Activated CD4-positive, alpha-beta memory T cell treated with anti-CD3 and anti-CD28 coated beads for 36 hours (primary cell): ENCODE measurements around the gene FGF18. TPM values are rescaled to one million over a fixed set of nuclear protein-coding genes. Genes with fewer than 3 reads are reported as not detected.
"Not testable (repeated sequence)": the region's sequence is repeated elsewhere in the genome, so short reads cannot be mapped to it uniquely, and the experiment has no call there.

Experiments used
- CTCF ChIA-PET: fragments of 350-600 bp; sonication (Branson Sonifier 250); formaldehyde crosslinking; loops from one replicate; lab custom pipeline; 2021; ENCODE audit warnings: antibody characterized with exemption, inconsistent platforms; lab: Charles Lee
- POLR2A ChIA-PET: fragments of 350-600 bp; sonication (Branson Sonifier 250); formaldehyde crosslinking; loops from one replicate; lab custom pipeline; 2021; ENCODE audit warnings: antibody characterized with exemption; lab: Charles Lee
- DNase-seq: peaks from one replicate; pipeline ENCODE4 v3.0.0-alpha.2; 2020
- H3K27ac Mint-ChIP-seq: one replicate; pipeline ENCODE4 v1.8.0; 2021; ENCODE audit warnings: mixed read lengths
- H3K27me3 Mint-ChIP-seq: one replicate; pipeline ENCODE4 v1.8.0; 2021; ENCODE audit warnings: mixed read lengths
- H3K36me3 Mint-ChIP-seq: one replicate; pipeline ENCODE4 v1.8.0; 2021; ENCODE audit warnings: mixed read lengths
- H3K4me1 Mint-ChIP-seq: one replicate; pipeline ENCODE4 v1.8.0; 2021; ENCODE audit warnings: low read depth, mixed read lengths
- H3K4me3 Mint-ChIP-seq: one replicate; pipeline ENCODE4 v1.8.0; 2021; ENCODE audit warnings: mild to moderate bottlenecking, mixed read lengths
- H3K9me3 Mint-ChIP-seq: one replicate; pipeline ENCODE4 v1.8.0; 2021; ENCODE audit warnings: mixed read lengths
- intact Hi-C: fragments of 100-400 bp; cut with micrococcal nuclease; formaldehyde crosslinking; loops from one replicate; pipeline ENCODE4 v1.15.1; 2023
- total RNA-seq, 2 experiments: library from RNA; stranded (reverse); gene quantifications; one replicate each; pipeline ENCODE4 v1.2.3, GENCODE V29; 2021

FGF18 gene
- total RNA-seq, 2 experiments from 2014 or later: 0.10 TPM; not detected in 1

DNA sequence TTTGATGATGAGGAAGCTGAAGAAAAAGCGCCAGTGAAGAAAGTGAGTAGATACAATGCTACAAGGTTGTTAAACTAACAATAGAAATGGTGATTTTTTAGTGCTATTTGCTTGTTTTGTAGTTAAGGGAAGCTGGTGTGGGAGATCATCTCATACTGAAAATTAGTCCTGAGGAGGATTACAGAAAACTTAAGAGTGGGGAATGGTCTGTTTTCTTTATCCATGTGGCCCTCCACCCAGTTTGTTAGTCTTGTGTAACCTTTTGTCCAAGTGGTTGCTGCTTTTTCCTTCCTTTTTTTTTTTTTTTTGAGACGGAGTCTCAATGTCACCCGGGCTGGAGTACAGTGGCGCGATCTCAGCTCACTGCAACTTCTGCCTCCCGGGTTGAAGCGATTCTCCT is 19.3 kb upstream of the FGF18 start:
- intact Hi-C loops: no loop called here
- Mint-ChIP-seq H3K9me3 (no peaks in the 10 kb centered on the region), H3K4me1 (peaks cover 51% of the 10 kb centered on the region), H3K36me3 (peaks cover 56% of the 10 kb centered on the region), H3K4me3 (no peak overlapping the region), H3K27ac (peak overlapping the region; percentile 38), H3K27me3 (no peaks in the 10 kb centered on the region)
- no peak for DNase-seq
- ChIA-PET POLR2A (interaction anchor here (1.0 to 1.5 kb wide), 2 partner anchors 12 kb away, joined by 3 to 7 read pairs; partner anchors contain the start of gene NPM1), CTCF (no interaction called here)

DNA sequence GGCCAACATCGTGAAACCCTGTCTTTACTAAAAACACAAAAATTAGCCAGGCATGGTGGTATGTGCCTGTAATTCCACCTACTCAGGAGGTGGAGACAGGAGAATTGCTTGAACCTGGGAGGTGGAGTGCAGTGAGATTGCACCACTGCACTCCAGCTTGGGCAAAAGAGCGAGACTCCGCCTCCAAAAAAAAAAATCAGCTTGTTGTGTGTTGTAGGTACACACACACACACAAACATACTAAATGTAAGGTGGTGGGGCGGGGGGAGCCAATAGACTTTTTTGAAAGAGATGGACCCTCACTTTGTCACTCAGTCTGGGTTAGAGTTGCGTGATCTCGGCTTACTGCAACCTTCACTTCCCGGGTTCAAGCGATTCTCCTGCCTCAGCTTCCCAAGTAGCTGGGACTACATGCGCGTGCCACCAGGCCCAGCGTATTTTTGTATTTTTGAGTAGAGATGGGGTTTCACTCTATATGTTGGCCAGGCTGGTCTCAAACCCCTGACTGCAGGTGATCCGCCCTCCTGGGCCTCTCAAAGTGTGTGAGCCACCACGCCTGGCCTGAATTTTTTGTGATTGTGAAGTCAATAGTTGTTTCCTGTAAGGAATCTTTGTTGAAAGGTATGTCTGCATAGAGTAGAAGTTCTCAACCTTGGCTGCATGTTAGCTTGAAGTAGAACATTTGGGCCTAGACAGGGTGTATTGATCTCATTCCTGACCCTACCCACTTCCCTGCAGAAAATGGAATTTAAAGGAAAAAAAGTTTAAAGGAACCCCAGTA is 18.1 kb upstream of the FGF18 start:
- ChIA-PET POLR2A (interaction anchor here (0.6 to 1.5 kb wide), 5 partner anchors 8 to 491 kb away, joined by 3 to 7 read pairs (median 4); partner anchors contain the start of gene NPM1), CTCF (interaction anchor here (0.7 kb wide), 1 partner anchor 9 kb away, joined by 3 read pairs; no protein-coding TSS in a partner anchor)
- Mint-ChIP-seq H3K36me3 (peaks cover 57% of the 10 kb centered on the region), H3K9me3 (no peaks in the 10 kb centered on the region), H3K27me3 (no peaks in the 10 kb centered on the region), H3K4me3 (no peak overlapping the region), H3K4me1 (peaks cover 55% of the 10 kb centered on the region), H3K27ac (no peak overlapping the region)
- intact Hi-C loops: no loop called here
- no peak for DNase-seq

DNA sequence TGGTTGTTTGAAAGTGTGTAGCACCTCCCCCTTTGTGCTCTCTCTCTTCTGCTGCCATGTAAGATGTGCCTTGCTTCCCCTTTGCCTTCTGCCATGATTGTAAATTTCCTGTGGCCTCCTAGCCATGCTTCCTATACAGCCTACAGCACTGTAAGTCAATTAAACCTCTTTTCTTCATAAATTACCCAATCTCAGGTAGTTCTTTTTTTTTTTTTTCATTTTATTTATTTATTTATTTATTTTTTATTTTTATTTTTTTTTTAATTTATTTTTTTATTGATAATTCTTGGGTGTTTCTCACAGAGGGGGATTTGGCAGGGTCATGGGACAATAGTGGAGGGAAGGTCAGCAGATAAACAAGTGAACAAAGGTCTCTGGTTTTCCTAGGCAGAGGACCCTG is 16.7 kb upstream of the FGF18 start:
- H3K27ac Mint-ChIP-seq, POLR2A ChIA-PET, DNase-seq, H3K4me3 Mint-ChIP-seq, H3K9me3 Mint-ChIP-seq, CTCF ChIA-PET, H3K27me3 Mint-ChIP-seq, intact Hi-C loops: not testable (repeated sequence)
- Mint-ChIP-seq H3K4me1 (peaks cover 55% of the 10 kb centered on the region), H3K36me3 (peaks cover 60% of the 10 kb centered on the region)

DNA sequence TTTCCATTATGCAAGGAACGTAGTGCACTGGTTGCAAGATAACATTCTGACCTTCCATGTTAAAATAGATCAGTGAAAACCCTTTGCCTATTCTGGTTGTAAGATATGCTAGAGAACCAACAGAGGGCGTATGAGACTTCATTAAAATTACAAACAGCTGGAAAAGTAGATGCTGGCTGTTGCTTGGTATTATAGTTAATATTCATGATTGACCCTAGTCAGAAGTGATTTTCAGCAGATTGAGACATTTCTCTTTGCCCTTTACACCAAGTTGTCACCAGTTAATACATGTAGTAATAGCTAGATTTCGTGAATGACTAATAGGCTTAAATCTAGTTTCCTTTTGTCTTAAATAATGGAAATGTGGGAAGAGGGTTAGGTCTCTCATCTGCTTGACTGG is 13.8 kb upstream of the FGF18 start:
- H3K9me3 Mint-ChIP-seq: no peaks in the 10 kb centered on the region
- H3K4me1 Mint-ChIP-seq: peaks cover 47% of the 10 kb centered on the region
- no peak overlapping the region for H3K4me3 Mint-ChIP-seq
- H3K36me3 Mint-ChIP-seq: peaks cover 61% of the 10 kb centered on the region
- peak overlapping the region; percentile 51 for H3K27ac Mint-ChIP-seq
- CTCF ChIA-PET: interaction anchor here (0.7 to 1.3 kb wide), 3 partner anchors 8 to 12 kb away, joined by 3 read pairs; no protein-coding TSS in a partner anchor
- H3K27me3 Mint-ChIP-seq: no peaks in the 10 kb centered on the region
- DNase-seq: no peak
- intact Hi-C loops: no loop called here
- POLR2A ChIA-PET: interaction anchor here (1.5 kb wide), 1 partner anchor 13 kb away, joined by 5 read pairs; no protein-coding TSS in a partner anchor

DNA sequence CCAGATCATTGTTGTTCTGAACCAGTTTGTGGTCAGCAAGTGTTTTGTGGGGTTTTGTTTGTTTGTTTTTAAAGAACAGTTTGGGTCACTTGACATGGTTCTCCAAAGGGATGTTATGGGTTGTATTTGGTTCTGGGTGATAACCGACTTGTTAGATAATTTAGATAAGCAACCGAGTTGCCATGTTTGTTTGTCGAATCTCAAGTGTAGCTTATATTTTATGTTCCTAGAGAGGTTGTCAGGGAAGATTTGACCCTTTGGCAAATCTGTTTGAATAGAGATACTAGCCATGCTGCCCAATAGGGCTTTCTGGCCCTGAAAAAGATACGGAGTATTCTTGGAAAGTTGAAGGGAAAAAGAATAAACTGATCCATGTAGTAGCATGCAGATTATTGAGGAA is 12.2 kb upstream of the FGF18 start:
- DNase-seq: no peak
- ChIA-PET POLR2A (no interaction called here), CTCF (no interaction called here)
- no peaks in the 10 kb centered on the region for H3K27me3 Mint-ChIP-seq
- intact Hi-C loops: no loop called here
- H3K36me3 Mint-ChIP-seq: peaks cover 61% of the 10 kb centered on the region
- peaks cover 44% of the 10 kb centered on the region for H3K4me1 Mint-ChIP-seq
- H3K27ac Mint-ChIP-seq: no peak overlapping the region
- no peaks in the 10 kb centered on the region for H3K9me3 Mint-ChIP-seq
- no peak overlapping the region for H3K4me3 Mint-ChIP-seq

DNA sequence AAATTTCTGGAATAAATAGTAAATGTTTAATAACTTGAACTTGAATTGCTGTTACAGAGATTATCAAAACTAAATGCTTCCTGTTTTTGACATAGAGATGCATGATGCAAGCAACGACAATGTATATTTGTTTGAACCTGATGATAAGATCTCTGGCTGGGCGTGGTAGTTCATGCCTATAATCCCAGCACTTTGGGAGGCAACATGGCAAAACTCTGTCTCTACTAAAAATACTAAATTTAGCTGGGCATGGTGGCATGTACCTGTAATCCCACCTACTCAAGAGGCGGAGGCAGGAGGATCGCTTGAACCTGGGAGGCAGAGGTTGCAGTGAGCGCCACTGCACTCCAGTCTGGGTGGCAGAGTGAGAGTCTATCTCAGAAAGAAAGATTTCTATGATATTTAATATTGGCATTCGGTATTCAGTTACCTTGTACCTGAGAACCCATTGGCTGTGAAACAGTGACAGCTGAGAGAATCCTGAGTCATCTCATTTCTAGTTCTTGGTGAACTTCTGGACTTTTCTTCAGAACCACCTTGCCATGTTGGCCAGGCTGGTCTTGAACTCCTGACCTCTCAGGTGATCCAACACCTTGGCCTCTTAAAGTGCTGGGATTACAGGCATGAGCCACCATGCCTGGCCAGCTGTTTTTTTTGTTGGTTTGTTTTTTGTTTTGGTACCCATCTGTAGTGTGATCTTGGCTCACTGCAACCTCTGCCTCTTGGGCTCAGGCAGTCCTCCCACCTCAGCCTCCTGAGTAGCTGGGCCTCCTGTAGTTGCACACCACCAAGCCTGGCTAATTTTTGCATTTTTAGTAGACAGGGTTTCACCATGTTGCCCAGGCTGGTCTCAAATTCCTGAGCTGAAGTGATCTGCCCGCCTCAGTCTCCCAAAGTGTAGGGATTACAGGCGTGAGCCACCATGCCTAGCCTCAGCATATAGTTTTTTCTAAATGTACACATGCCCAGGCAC is 10.0 kb upstream of the FGF18 start:
- DNase-seq: no peak
- peak overlapping the region; percentile 44 for H3K27ac Mint-ChIP-seq
- intact Hi-C loops: loop anchor here (10.0 kb wide), 2 partner anchors 195 to 635 kb away; no protein-coding TSS in a partner anchor
- H3K27me3 Mint-ChIP-seq: no peaks in the 10 kb centered on the region
- peaks cover 70% of the 10 kb centered on the region for H3K36me3 Mint-ChIP-seq
- CTCF ChIA-PET: no interaction called here
- H3K4me1 Mint-ChIP-seq: peaks cover 44% of the 10 kb centered on the region
- H3K9me3 Mint-ChIP-seq: no peaks in the 10 kb centered on the region
- POLR2A ChIA-PET: interaction anchor here (0.6 to 1.5 kb wide), 2 partner anchors 11 to 17 kb away, joined by 3 read pairs; no protein-coding TSS in a partner anchor
- no peak overlapping the region for H3K4me3 Mint-ChIP-seq

DNA sequence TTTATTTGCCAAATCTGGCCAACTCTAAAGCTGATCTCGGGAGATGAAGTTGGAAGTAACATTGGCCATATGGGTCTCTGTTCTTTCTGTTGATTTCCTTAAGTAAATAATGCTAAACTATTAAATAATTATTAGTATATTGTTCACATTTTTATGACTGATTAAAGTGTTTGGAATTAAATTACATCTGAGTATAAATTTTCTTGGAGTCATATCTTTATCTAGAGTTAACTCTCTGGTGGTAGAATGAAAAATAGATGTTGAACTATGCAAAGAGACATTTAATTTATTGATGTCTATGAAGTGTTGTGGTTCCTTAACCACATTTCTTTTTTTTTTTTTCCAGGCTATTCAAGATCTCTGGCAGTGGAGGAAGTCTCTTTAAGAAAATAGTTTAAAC is 9.3 kb upstream of the FGF18 start:
- CTCF ChIA-PET: no interaction called here
- H3K4me3 Mint-ChIP-seq: no peak overlapping the region
- no peaks in the 10 kb centered on the region for H3K9me3 Mint-ChIP-seq
- intact Hi-C loops: loop anchor here (10.0 kb wide), 2 partner anchors 195 to 635 kb away; no protein-coding TSS in a partner anchor
- peaks cover 44% of the 10 kb centered on the region for H3K4me1 Mint-ChIP-seq
- no peak overlapping the region for H3K27ac Mint-ChIP-seq
- H3K27me3 Mint-ChIP-seq: no peaks in the 10 kb centered on the region
- no peak for DNase-seq
- POLR2A ChIA-PET: interaction anchor here (1.5 kb wide), 1 partner anchor 11 kb away, joined by 3 read pairs; no protein-coding TSS in a partner anchor
- peaks cover 68% of the 10 kb centered on the region for H3K36me3 Mint-ChIP-seq

DNA sequence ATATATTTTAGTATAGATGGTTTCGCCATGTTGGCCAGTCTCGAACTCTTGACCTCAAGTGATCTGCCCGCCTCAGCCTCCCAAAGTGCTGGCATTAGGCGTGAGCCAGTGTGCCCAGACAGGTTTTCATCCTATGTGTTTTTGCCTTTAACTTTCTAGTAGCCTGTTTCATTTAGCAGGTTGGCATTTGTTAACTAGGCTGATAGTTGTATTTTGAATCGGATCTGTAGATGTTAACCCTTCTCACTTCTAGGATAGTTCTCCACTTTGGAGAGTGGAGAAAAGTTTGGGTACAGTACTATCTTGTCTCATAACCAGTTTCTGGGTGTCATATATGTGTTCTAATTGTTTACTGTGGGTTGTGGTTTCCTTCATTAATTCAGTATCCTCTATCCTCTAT is 7.3 kb upstream of the FGF18 start:
- no peaks in the 10 kb centered on the region for H3K27me3 Mint-ChIP-seq
- DNase-seq: no peak
- peaks cover 26% of the 10 kb centered on the region for H3K4me1 Mint-ChIP-seq
- intact Hi-C loops: loop anchor here (10.0 kb wide), 2 partner anchors 193 to 633 kb away; no protein-coding TSS in a partner anchor
- no peak overlapping the region for H3K4me3 Mint-ChIP-seq
- POLR2A ChIA-PET: interaction anchor here (0.6 kb wide), 1 partner anchor 12 kb away, joined by 3 read pairs; no protein-coding TSS in a partner anchor
- no peaks in the 10 kb centered on the region for H3K9me3 Mint-ChIP-seq
- no peak overlapping the region for H3K27ac Mint-ChIP-seq
- H3K36me3 Mint-ChIP-seq: peaks cover 50% of the 10 kb centered on the region
- CTCF ChIA-PET: no interaction called here

DNA sequence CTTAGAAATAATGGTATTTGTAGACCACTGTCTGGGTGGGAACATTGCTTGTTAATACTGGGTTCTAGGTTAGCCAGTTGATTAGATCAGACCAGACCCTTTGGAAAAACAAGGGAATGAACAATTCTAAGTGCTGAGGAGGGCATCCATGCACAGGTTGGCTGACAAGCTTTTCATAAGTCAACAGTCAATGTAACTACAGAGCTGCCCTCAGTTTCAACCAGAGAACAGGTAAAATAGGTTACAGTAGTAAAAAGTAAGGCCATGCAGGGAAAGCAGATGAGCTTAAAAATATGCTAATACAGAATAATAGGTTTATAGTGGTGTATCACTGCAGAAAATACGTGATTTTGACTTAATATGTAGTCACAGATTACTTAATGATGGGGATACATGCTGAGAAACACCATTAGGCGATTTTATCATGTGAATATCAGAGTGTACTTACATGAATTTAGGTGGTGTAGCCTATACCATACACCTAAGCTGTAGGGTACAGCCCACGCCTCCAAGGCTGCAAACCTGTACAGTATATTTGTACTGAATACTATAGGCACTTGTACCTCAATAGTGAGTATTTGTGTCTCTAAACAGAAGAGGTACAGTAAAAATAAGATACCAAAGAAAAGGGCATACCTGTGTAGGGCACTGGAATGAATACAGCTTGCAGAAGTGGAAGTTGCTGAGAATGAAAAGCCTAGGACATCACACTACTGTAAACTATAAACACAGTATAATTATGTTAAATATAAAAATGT is 6.1 kb upstream of the FGF18 start:
- CTCF ChIA-PET: interaction anchor here (0.9 to 1.1 kb wide), 4 partner anchors 8 to 498 kb away, joined by 3 read pairs; no protein-coding TSS in a partner anchor
- H3K4me1 Mint-ChIP-seq: peaks cover 18% of the 10 kb centered on the region
- intact Hi-C loops: loop anchor here (10.0 kb wide), 2 partner anchors 191 to 631 kb away; no protein-coding TSS in a partner anchor
- H3K36me3 Mint-ChIP-seq: peaks cover 39% of the 10 kb centered on the region
- no peak for DNase-seq
- POLR2A ChIA-PET: interaction anchor here (0.6 to 1.4 kb wide), 3 partner anchors 25 to 594 kb away, joined by 3 to 4 read pairs (median 3); partner anchors contain the start of gene NPM1
- H3K27ac Mint-ChIP-seq: no peak overlapping the region
- H3K4me3 Mint-ChIP-seq: no peak overlapping the region
- no peaks in the 10 kb centered on the region for H3K27me3 Mint-ChIP-seq
- no peaks in the 10 kb centered on the region for H3K9me3 Mint-ChIP-seq

DNA sequence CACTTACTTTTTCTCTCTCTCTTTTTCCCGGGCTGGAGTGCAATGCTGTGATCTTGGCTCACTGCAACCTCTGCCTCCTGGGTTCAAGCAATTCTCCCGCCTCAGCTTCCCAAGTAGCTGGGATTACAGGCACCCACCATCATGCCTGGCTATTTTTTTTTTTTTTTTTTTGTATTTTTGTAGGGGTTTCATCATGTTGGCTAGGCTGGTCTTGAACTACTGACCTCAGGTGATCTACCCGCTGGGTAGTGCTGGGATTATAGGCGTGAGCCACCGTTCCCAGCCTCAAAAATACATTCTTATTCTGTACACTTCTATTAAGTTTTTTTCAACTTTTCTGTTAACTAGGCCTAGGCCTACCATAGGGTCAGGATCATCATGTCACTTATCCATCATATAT is 5.5 kb upstream of the FGF18 start:
- peaks cover 34% of the 10 kb centered on the region for H3K36me3 Mint-ChIP-seq
- H3K9me3 Mint-ChIP-seq, H3K27me3 Mint-ChIP-seq, H3K4me3 Mint-ChIP-seq, DNase-seq, H3K27ac Mint-ChIP-seq: not testable (repeated sequence)
- intact Hi-C loops: loop anchor here (10.0 kb wide), 2 partner anchors 191 to 631 kb away; no protein-coding TSS in a partner anchor
- H3K4me1 Mint-ChIP-seq: peaks cover 19% of the 10 kb centered on the region
- CTCF ChIA-PET: interaction anchor here (0.9 to 1.1 kb wide), 3 partner anchors 8 to 494 kb away, joined by 3 read pairs; no protein-coding TSS in a partner anchor
- POLR2A ChIA-PET: interaction anchor here (0.6 to 1.4 kb wide), 3 partner anchors 26 to 594 kb away, joined by 3 to 4 read pairs (median 3); partner anchors contain the start of gene NPM1
